Hematopoietic multipotent progenitor cell treated with erythropoietin and hydrocortisone succinate and interleukin-3 and kit ligand, for 15 days (in vitro differentiated cells): ENCODE data around the gene DAZAP1.
A peak's percentile ranks its signal among the peaks of the same experiment; 100 is the strongest.

ENCODE experiments used
- DNase-seq: peaks from one replicate; pipeline ENCODE4 v3.0.0-alpha.2; 2015; ENCODE audit warnings: low spot score

Gene DAZAP1

DNA sequence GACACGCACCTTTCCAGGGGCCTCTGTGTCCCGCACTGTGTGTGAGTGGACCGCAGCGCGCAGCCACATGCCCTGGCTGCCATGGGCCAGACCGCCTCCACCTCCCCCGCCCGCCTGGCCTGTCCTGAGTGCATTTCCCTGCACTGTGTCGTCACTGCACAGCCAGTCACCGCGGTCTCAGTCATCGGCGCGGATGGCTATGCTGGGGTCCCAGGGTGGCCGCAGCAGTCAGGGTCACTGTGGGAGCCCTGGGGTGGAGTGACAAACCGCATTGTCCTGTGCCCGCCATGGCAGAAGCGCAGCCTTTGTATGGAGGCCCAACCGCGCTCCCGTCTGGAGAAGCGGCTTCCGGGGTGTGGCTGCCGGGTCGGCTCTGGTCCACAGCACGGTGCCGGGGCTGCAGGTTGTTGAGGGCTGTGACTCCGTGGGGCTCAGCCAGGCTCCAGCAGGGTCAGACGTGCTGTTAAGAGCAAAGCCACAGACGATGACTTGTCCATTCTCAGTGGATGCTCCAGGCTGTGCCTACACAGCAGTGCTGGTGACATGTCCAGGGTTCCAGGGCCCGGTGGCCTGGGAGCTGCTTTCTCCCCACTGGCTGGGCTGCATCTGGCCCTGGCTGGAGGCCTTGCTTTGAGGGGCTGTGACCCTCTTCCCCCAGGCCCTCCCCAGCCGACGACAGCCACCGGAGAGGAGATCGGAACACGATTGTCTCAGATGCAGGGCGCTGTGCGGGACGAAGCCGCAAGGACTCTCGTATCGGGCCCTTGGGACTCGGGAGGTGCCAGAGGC is 30.0 kb upstream of the DAZAP1 start:
- no peak for DNase-seq

DNA sequence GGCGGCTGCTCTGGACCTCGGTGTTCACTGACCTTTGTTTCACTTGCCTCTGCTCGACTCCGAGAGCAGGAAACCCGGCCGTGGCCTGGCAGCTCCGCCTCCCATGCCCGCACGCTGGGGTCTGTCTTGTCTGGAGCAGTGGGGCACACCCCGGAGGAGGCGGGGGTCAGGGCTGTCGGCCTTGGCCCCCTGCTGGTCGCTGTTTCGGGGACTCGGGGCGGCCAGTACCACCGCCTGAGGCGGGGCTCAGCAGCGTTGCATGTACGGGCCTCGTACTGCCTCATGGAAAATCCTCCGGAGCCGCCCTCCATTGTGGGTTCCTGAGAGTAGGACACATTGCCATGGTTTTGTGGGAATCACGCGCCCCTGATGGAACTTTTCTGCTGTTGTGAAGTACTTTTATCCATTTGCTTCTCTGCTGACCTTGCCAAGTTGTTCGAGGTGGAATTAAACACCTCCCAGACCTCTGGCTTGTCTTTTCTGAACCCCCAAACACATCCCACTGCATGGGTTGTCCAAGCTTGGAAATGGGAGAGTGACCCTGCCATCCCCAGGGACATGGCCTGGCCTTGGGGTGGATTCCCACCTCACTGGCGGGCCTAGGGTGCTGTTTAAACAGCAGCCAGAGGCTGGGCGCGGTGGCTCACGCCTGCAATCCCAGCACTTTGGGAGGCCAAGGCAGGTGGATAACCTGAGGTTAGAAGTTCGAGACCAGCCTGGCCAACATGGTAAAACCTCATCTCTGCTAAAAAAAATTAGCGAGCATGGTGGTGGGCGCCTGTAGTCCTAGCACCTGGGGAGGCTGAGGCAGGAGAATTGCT is 29.2 kb upstream of the DAZAP1 start:
- no peak for DNase-seq

DNA sequence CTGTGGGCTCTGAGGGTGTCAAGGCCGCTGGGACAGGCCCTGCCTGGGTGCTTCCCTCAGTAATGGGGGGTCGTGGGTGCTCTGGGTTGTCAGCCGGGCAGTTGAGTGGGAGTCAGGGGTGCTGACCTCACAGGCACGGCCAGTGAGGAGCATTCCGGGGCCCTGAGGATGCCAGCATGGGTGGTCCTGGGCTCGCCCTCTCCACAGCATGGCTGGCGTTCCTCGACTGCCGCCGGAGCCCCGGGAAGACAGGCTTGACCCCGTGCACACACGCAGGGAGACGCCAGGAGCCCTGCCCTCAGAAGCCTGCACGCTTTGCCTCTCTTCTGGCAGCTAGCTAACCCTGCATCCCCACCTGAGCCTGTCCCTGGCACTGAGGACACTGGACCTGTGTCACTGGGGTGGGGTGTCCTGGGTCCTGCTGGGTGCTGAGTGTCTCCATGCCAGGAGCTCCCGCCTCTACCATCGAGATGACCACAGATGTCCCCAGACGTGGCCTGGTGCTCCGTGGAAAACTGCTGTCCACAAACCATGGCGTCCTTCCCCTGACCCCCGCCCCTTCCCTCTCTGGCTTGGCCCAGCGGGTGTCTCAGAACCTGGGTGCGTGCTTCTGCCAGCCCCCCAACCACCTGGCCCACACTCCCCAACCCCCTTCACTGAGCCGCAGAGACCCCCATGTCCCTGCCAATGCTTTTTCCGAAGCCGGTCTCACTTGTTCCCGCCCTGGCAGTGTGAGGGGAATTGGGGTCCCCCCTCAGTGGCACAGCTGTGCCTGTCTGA is 28.1 kb upstream of the DAZAP1 start:
- no peak for DNase-seq

DNA sequence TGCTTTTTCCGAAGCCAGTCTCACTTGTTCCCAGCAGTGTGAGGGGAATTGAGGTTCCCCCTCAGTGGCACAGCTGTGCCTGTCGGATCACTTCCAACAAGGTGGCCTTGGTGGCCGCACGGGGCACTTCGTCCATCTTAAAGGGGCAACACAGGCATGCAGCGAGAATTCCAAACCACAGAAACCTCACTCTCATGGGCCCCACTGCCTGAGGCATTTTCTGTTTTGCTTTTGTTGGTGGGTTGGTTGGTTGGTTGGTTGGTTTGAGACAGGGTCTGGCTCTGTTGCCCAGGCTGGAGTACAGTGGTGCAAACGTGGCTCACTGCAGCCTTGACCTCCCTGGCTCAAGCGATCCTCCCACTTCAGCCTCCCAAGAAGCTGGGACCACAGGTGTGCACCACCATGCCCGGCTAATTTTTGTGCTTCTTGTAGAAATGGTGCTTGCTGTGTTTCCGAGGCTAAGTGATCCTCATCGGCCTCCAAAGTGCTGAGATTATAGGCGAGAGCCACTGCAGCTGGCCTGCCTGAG is 27.4 kb upstream of the DAZAP1 start:
- no peak for DNase-seq

DNA sequence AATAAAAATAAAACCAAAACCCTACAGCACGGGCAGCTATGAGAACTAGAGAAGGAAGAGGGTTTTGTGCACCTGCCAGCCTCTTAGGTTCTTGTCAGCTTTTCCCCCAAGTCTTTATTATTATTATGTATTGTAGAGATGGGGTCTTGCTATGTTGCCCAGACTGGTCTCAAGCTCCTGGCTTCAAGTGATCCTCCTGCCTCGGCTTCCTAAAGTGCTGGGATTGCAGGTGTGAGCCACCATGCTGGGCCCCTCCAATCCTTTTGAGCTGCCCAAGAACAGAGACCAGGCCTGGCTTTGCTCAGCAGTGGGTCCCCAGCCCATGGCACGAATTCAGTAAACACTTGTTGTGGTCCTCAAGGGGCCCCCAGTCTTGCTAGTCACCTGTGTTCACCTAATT is 25.1 kb upstream of the DAZAP1 start:
- DNase-seq = no peak

DNA sequence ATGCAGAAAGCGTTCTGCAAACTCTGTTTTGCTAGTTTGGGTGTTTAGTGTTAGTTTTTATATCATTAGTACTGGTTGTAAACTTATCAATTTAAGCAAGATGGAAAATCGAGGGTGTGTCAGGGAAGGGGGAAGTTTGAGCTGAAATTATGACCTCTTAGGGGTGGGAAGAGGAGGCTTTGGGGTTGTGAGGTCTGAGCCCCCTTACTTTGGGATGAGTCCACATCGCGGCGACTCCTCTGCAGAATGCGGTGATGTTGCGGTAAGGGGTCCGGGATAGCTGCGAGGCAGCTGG is 24.4 kb upstream of the DAZAP1 start:
- no peak for DNase-seq

DNA sequence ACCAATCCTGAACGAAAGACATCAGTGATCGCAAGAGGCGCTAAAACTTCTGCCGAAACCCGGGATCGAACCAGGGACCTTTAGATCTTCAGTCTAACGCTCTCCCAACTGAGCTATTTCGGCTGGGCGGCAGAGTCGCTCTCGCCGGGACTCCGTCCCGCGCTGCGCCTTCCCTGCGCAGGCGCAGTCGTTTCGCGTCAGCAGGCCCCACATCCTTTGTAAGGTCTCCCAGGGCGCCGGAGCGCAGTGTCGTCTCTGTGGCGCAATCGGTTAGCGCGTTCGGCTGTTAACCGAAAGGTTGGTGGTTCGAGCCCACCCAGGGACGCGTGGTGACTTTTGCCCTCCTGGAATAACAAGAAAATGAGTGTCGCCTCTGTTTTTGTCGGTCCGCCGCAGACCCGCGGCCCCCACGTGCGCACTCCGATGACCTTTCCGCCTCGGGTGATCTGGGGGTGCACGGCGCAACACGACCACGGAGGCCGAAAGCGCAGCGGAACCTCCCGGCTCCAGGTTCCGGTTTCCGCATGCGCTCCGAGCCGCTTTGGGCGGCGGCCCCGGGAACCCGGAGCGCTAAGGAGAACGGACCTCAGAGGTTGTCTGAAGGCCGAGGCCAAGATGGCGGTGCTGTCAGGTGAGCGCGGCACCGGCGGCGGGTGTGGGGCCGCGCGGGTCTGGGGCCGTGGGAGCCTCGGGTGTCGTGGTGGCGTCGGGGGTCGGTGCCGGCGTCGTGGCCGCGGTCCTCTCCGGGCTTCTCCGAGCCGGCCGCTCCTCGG is 23.9 kb upstream of the DAZAP1 start, which contains the start of gene NDUFS7:
Gene NDUFS7, plus strand, starts transcription at position 596 of the 773 bp plus-strand sequence. Its CDS starts 20 bp downstream, at position 616.
- DNase-seq = peak; percentile 92

DNA sequence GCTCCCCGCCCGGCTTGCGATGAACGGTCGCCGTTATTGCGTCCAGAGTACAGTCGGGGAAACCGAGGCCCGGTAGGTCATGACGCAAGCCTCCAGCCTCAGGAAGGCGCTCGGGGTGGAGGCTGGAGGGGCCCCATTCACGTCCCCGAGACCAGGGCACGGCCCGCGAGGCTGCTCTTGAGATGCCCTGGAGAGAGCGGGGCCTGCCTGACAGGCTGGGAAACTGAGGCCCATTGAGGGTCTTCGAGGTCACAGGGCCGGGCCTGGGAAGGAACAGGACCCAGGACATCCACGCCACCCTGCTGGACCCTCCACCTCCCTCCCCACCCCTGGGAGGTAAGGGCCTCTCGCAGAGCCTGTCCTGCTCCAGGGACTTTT is 23.3 kb upstream of the DAZAP1 start:
- no peak for DNase-seq

DNA sequence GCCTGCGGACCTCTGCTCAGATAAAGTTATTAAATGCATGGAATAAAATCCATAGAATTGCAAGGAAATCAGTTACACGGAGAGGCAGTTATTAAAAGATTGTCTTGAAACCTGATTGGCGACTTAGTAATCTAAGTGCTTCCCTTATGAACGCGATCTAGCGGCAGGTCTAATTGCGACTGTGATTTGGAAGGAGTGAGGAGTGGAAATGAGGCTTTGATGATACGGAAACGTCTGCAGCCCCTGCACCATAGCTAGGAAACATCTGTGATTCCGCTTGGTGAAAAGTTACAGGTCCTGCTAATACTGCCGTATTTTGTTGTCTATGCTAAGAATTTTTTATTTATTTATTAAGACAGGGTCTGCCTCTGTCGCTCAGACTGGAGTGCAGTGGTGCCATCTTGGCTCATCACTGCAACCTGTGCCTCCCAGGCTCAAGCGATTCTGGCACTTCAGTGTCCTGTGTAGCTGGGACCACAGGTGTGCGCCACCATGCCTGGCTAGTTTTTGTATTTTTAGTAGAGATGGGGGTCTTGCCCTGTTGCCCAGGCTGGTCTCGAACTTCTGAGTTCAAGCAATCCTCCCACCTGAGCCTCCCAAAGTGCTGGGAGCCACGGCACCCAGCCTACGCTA is 22.8 kb upstream of the DAZAP1 start:
- DNase-seq = peak; percentile 6

DNA sequence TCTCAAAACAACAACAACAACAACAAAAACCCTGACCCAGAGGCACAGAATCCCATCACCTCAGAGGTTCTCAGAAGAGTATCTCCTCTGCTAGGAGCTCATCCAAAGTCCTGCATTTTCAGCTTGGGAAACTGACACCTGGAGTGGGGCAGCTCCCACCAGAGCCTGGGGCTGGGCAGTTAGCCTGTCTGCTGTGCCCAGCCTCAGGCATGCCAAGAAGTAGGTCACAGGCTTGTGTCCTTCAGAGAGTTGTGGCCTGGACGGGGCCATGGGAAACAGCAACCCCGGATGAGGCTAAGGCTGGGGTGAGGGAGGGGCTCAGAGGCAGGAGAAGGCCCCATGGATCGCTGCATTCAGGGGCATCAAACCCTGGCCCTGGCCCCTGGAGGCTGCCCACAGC is 21.6 kb upstream of the DAZAP1 start:
- no peak for DNase-seq

DNA sequence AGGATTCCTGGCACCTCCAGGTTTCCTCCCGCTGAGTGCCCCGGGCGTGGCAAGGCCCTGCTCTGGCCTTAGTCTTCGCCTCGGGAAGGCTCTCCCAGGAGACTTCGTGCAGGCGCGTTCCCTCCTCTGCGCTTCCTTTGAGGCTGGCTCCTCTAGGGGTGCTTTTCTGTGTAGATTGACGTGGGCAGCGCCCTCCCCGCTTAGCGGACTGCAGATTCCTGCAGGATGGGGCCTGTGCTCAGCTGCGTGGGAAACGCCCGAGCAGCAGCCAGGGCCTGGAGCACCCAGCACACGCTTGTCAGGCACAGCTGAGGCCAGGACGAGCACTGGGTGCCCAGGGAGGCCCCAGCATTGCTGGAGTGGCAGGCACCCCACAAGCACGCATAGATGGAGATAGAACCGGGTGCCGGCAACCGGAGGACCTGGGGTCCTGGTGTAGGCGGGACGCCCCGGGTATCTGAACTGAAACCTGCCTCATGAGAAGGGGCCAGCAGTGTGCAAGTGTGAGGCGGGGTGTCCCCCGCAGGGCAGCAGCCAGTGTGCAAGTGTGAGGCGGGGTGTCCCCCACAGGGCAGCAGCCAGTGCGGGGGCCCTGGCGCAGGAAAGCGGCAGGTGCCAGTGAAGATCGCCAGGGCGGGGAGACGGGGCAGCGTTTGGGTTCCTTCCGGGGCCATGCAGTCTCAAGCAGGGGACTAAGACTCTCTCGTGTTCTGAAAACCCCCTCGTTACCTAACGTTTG is 20.3 kb upstream of the DAZAP1 start:
- DNase-seq = no peak

DNA sequence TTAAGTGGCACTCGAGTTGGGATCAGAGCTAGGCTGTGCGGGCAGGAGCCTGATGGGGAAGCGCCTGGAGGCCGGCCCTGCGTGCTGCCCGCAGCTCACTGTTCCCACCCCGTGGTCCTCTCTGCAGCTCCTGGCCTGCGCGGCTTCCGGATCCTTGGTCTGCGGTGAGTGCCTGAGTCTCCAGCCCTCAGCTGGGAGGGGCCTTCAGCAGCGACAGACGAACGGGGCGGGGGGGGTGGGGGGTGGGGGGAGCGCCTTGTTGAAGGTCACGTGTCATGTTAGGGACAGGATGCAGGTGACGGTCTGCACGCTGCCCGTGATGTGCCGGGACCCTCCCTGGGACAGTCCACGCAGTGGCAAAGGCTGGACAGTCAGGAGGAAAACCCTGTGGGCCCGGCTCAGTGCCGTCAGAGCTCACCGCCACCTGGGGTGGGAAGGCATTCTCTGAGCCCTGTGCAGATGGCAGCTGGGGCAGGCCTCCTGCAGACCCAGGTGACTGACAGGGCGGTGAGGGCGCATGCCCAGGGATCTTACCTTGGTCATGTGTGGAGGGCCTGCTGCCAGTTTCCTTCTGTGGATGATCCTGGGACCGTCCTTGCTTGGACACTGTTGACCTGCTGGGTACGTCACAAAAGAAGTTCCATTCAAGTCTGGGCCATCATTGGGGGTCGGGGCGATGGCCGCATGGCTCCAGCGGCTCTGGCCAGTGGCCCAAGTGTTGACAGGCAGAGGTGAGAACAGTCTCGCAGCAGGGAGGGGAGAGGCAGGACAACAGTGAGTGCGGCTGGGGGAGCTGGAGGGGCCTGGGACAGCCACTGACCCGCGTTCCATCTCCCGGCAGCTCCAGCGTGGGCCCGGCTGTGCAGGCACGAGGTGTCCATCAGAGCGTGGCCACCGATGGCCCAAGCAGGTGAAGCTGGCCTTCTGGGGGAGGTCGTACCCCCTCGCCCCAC is 19.4 kb upstream of the DAZAP1 start:
- DNase-seq = no peak

DNA sequence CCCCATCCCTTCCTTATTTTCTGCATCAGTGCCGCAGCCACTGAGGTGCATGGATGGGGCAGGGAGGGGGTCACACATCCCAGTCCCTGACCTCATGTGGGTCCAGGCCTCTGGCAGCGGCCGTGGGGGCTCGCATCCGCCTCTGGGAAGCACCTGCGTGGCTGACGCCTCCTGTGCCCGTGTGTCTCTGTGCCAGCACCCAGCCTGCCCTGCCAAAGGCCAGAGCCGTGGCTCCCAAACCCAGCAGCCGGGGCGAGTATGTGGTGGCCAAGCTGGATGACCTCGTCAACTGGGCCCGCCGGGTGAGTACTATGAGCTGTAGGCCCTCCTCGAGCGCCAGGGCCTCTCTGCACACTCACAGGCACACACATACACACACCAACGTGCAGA is 18.8 kb upstream of the DAZAP1 start:
- DNase-seq = no peak

DNA sequence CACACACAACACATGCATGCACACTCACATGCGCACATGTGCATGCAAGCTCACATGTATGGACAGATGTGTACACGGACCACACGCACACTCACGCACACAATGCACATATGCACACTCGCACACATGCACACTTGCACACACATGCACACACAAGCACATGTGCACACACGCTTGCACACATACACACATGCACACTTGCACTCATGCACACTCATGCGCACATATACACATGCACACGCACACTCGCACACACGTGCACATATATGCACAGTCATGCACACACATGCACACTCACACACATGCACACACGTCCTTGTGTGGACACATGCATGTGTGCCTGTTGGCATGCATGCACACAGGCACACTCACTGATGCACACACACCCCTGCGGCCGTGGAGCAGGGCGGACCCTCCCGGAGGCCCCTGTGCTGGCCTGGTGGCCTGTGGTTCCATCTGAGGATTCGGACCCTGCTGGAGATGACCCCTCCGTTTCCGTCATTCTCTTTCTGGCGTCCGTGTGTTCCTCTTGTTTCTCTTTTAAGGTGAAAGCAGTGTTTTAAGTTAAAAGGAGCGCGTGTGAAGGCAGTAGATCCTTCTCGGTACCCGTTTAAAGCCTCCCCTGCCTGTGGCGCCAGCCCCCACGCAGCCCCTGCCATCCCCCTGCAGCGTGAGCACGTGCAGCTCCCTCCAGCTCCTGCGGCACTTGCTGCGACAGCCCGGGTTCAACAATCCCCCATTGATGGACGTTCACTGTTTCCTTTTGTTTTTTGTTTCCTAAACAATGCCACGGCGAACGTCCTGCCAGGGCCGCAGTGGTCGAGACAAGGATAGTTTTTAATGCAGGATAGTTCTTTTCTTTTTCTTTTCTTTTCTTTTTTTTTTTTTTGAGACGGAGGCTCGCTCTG is 18.1 kb upstream of the DAZAP1 start:
- DNase-seq = no peak

DNA sequence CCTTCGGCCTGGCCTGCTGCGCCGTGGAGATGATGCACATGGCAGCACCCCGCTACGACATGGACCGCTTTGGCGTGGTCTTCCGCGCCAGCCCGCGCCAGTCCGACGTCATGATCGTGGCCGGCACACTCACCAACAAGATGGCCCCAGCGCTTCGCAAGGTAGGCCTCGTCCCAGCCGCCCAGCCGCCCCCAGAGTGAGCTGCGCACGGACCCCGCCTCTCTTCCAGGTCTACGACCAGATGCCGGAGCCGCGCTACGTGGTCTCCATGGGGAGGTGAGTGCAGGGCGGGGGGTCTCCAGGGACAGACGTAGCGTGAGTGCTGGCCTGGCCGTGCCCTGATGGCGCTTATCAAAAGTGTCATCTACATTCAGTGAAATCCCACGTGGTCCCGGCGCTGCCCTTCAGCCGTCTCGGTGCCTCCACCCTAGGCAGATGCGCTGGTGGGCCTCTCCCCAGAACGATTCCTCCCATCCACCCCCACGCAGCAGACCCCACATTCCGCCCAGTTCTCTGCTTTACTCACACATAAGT is 16.4 kb upstream of the DAZAP1 start:
- no peak for DNase-seq

DNA sequence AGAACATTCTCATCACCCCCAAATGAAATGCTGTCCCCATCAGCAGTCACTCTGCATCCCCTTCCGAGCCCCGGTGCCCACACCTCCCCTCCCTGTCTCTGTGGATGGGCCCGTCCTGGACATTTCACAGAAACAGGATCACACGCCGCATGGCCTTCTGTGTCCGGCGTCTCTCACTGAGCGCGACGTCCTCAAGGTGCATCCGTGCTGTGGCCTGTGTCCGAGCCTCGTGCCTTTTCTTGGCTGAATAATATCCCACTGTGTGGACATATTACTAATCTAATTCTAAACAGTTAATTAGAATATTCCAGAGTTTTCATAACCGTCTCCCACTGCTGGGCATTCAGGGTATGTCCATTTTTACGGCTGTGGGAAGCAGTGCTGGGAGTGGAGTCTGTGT is 15.0 kb upstream of the DAZAP1 start:
- DNase-seq = no peak

DNA sequence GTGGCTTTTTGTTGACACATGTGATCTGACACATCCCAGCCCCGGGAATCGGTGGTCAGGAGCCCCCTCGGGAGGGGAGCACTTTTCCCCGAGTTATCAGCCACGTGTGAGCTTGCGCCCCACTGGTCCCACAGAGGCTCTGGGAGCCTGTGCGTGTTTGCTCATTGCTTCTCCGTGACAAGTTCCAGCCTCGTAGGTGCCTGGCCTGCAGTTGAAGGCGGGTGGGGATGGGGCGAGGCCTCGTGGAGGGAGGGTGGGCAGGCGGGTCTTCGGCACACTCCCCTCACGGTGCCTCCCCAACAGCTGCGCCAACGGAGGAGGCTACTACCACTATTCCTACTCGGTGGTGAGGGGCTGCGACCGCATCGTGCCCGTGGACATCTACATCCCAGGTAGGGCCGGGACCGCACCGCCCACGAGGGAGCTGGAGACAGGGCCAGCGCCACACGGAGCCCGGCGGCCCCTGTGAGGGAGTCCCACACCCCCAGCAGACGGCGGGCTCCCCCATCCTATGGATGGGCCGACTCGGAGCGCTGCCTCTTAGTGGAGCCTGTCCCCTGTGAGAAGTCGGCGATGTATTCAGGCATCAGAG is 14.4 kb upstream of the DAZAP1 start:
- no peak for DNase-seq

DNA sequence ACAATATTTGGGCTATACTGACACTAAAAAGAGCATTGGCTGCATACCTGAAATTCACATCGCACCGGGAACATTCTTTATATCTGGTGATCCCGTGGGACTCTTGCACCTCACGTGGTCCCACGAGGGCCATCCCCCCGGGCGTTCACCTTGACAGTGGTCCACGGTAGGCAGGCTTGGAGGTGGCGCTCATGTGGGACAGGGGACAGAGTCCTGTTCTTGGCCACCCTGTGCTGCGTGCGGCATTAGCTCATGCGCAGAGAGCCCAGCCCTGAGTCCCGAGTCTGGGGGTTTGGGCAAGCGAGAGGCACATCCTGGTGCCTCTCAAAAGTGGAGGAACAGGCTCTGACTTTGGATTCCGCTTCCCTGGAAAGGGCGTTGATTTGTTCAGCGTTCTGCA is 13.5 kb upstream of the DAZAP1 start:
- no peak for DNase-seq
